ENCODE results near the gene TIMELESS. TPM values are rescaled to one million over a fixed set of nuclear protein-coding genes. Genes with fewer than 3 reads are reported as not detected.

The TIMELESS gene
- total RNA-seq, result 2.1 and 3.6 TPM in 2 replicates

GRCh38 chr12:56448860-56449621 lies at the start of gene TIMELESS:
Gene TIMELESS, minus strand, starts transcription at chr12:56449426. Its CDS starts 15,256 bp downstream, at chr12:56434170.

DNA sequence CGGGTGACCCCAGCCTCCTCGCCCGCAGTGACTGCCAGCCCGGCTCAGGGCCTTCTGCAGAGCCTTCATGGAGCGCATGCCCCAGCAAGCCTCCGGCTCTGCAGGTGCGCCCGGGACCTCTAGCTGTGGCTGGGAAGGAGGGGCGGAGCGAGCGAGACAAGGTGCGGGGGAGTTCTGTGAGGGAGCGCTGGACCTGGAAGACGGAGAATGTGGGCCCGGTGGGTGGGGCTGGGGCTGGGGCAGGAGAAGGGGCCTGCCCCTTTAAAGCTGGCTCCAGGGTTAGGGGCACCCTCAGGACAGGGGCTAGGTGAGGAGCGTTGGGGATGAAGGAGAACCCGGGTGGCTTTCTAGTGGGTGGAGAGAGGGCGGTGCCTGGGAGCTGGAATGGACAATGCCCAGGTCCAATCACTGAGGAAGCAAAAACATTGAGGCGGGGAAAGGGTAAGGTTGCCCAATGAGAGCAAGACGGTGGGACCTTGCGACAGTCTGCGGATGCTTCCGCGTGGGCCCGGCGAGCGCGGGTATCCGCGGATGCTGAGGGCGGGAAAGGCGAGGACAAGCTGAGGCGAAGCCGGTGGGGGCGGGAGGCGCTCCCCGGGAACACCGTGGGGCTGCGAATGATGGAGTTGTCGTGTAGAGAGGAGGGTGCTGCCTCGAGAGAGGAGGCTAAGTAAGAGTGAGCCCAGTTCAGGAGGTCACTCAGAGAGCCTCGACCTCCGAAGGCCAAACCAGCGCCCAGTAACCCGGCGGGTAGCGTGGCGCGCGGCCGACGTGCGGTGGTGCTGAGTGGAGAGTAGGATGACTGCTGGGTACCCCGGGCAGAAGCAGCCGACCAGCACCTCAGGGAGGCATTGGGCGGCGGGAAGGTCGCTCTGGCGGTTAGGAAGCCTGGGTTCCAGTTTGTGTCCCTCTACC lies 39.1 kb upstream of the TIMELESS start, which contains the start of gene GLS2:
Gene GLS2 (minus strand): TSS at position 121 of the 915 bp plus-strand sequence. CDS start 43 bp downstream, at position 78.

DNA sequence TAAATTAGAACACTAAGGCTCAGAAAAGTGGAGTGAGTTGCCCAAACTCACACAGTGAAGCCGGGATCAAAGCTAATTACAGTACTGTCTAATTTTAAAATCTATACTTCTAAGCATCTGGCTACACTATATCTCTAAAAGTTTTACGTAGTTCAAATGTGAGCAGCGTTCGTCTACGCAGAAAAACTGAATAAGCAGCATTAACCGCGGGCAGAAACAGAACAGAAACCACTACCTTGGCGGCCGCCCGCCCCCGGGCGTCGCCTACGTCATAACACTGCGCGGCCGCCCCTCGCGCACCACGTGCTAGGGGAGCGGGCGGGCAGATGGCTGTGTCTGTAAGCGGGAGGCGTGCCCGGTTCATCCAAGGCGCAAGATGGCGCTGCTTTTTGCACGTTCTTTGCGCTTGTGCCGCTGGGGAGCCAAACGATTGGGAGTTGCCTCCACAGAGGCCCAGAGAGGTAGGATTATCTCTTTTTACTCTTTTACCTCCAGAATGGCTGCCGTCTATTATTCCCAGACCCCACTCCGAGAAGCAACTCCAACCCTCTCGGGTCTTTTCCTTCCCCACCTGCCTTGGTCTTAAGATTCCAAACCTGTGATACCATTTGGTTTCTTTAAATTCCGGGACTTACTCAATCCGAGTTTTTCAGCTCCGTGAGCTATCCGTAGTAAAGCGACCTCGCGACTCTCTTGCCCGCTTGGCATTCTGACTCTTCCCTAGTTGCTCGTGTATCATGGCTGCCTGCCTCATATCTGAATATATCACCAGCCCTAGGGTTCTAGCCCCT lies 19.2 kb upstream of the TIMELESS start, which contains the start of gene SPRYD4:
Gene SPRYD4 (plus strand): TSS at position 363 of the 791 bp plus-strand sequence. CDS start 14 bp downstream, at position 377.

GRCh38 chr12:56454557-56454956 lies 5.3 kb upstream of the TIMELESS start, which contains the start of gene MIP:
Gene MIP, minus strand, starts transcription at chr12:56454657. Its CDS starts 44 bp downstream, at chr12:56454613.

Other genes with a start within 250 kb of the TIMELESS start
- gene RNF41, start 227.5 kb downstream of the TIMELESS start, total RNA-seq, result 165 and 169 TPM in 2 replicates
- gene NABP2, start 225.1 kb downstream of the TIMELESS start, total RNA-seq, result 21.9 and 22.6 TPM in 2 replicates
- under 0.01 TPM in 2 replicates for gene SLC39A5, start 219.4 kb downstream of the TIMELESS start, total RNA-seq
- gene ANKRD52, start 191.0 kb downstream of the TIMELESS start, total RNA-seq, result 9.7 and 12.2 TPM in 2 replicates
- 6.4 and 8.0 TPM in 2 replicates for gene COQ10A, start 182.5 kb downstream of the TIMELESS start, total RNA-seq
- 52.1 and 61.7 TPM in 2 replicates for gene CS, start 149.1 kb downstream of the TIMELESS start, total RNA-seq
- 85.5 and 104 TPM in 2 replicates for gene CNPY2, start 133.4 kb downstream of the TIMELESS start, total RNA-seq
- gene PAN2, start 115.4 kb downstream of the TIMELESS start, total RNA-seq, result 17.8 and 24.4 TPM in 2 replicates
- not detected in 2 replicates for gene IL23A, start 110.5 kb downstream of the TIMELESS start, total RNA-seq
- 289 and 326 TPM in 2 replicates for gene STAT2, start 89.3 kb downstream of the TIMELESS start, total RNA-seq
- not detected in 2 replicates for gene APOF, start 86.6 kb downstream of the TIMELESS start, total RNA-seq
- gene MIP, start 5.2 kb upstream of the TIMELESS start, total RNA-seq, result not detected in 2 replicates
- gene SPRYD4, start 19.2 kb upstream of the TIMELESS start, total RNA-seq, result 1.00 and 1.2 TPM in 2 replicates
- 0.09 TPM in 1 of 2 replicates, not detected in the other for gene GLS2, start 38.7 kb upstream of the TIMELESS start, total RNA-seq
- gene RBMS2, start 72.4 kb upstream of the TIMELESS start, total RNA-seq, result 10.2 and 10.5 TPM in 2 replicates
- gene BAZ2A, start 180.9 kb upstream of the TIMELESS start, total RNA-seq, result 12.4 and 16.0 TPM in 2 replicates
- 504 and 507 TPM in 2 replicates for gene ATP5F1B, start 196.6 kb upstream of the TIMELESS start, total RNA-seq
- gene PTGES3, start 238.9 kb upstream of the TIMELESS start, total RNA-seq, result 33.1 and 48.4 TPM in 2 replicates

Measured in smooth muscle cell of bladder (primary cell).